ENCODE data around the gene RNF31. TPM values are rescaled to one million over a fixed set of nuclear protein-coding genes. Genes with fewer than 3 reads are reported as not detected.

Gene RNF31
- total RNA-seq, 2 experiments from 2014 or later: 37.8 to 57.8 TPM

DNA sequence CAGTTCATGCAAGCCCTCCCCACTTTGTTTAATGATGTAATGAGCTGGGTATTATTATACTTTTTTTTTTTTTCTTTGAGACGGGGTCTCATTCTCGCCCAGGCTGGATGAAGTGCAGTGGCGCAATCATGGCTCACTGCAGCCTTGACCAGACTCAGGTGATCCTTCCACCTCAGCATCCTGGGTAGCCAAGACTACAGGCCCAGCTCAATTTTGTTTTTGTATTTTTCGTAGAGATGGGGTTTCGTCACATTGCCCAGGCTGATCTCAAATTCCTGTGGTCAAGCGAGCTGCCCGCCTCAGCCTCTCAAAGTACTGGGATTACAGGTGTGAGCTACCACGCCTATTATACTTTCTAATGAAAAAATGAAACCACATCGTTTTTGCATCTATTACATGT is 37.2 kb upstream of the RNF31 start:
- no TSS peak for BruUV-seq (replicated peaks)
- intact Hi-C loops (cut with micrococcal nuclease; ENCODE audit: unreplicated experiment): no loop called here
- H3K4me2 ChIP-seq (ENCODE audit: low read length): no peak overlapping the region

GRCh38 chr14:24110523-24110922 is 36.8 kb upstream of the RNF31 start:
- POLR2A ChIA-PET: interaction anchor here (0.6 to 7.0 kb wide), 9 partner anchors 8 to 216 kb away, joined by 3 to 80 read pairs (median 4); partner anchors contain the start of genes EMC9, IRF9, PCK2 and PSME1
- Histone ChIP-seq H3K9me2 (ENCODE audit: insufficient read depth, low read length) (no peaks in the 10 kb centered on the region), H3K4me2 (ENCODE audit: low read length) (no peak overlapping the region), H3K36me3 (ENCODE audit: insufficient read depth, low read length) (no peaks in the 10 kb centered on the region), H3K4me1 (ENCODE audit: insufficient read depth, low read length, poor library complexity, severe bottlenecking) (peaks cover 18% of the 10 kb centered on the region), H4K20me1 (ENCODE audit: insufficient read depth, low read length) (no peaks in the 10 kb centered on the region), H3K79me2 (ENCODE audit: insufficient read depth, low read depth, low read length) (peaks cover 3% of the 10 kb centered on the region; the same call in 1 of the 2 replicates), H3K4me3 (ENCODE audit: low read depth, low read length, poor library complexity, severe bottlenecking) (no peak overlapping the region), H2AFZ (ENCODE audit: low read length) (no peak overlapping the region), H3K27ac (ENCODE audit: low read depth, low read length, poor library complexity, severe bottlenecking) (no peak overlapping the region), H3K9me3 (ENCODE audit: low read length) (no peaks in the 10 kb centered on the region)
- TF ChIP-seq EZH2phosphoT487 (IDR thresholded peaks at IDR 0.05; ENCODE audit: borderline replicate concordance, low read depth, low read length): no peak
- no peak for TF ChIP-seq CTCF (conservative IDR thresholded peaks at IDR 0.05; ENCODE audit: low read length)
- intact Hi-C loops (cut with micrococcal nuclease; ENCODE audit: unreplicated experiment): no loop called here
- BruUV-seq (replicated peaks): no TSS peak
- CTCF ChIA-PET (ENCODE audit: unreplicated experiment): interaction anchor here (0.5 to 1.3 kb wide), 2 partner anchors 17 to 20 kb away, joined by 3 to 8 read pairs; partner anchors contain the start of gene PCK2
- DNase-seq (ENCODE audit: low spot score): no peak

More for the DNA sequence above, 37.2 kb upstream of the RNF31 start:
- Histone ChIP-seq H3K27ac (ENCODE audit: low read depth, low read length, poor library complexity, severe bottlenecking) (no peak overlapping the region), H4K20me1 (ENCODE audit: insufficient read depth, low read length) (no peaks in the 10 kb centered on the region), H3K9me3 (ENCODE audit: low read length) (no peaks in the 10 kb centered on the region), H3K9me2 (ENCODE audit: insufficient read depth, low read length) (no peaks in the 10 kb centered on the region), H2AFZ (ENCODE audit: low read length) (peak overlapping the region; percentile 22; the same call in 1 of the 2 replicates), H3K79me2 (ENCODE audit: insufficient read depth, low read depth, low read length) (no peaks in the 10 kb centered on the region; the same call in 1 of the 2 replicates), H3K4me3 (ENCODE audit: low read depth, low read length, poor library complexity, severe bottlenecking) (no peak overlapping the region), H3K4me1 (ENCODE audit: insufficient read depth, low read length, poor library complexity, severe bottlenecking) (peaks cover 16% of the 10 kb centered on the region), H3K36me3 (ENCODE audit: insufficient read depth, low read length) (no peaks in the 10 kb centered on the region)
- DNase-seq (ENCODE audit: low spot score): no peak
- POLR2A ChIA-PET: interaction anchor here (0.6 to 7.0 kb wide), 9 partner anchors 16 to 783 kb away, joined by 3 to 80 read pairs (median 4); partner anchors contain the start of genes EMC9, IRF9, PCK2 and PSME1
- TF ChIP-seq CTCF (conservative IDR thresholded peaks at IDR 0.05; ENCODE audit: low read length): no peak
- CTCF ChIA-PET (ENCODE audit: unreplicated experiment): interaction anchor here (0.5 to 1.3 kb wide), 2 partner anchors 17 to 19 kb away, joined by 3 to 8 read pairs; partner anchors contain the start of gene PCK2

- H3K4me3 ChIP-seq (ENCODE audit: low read depth, low read length, poor library complexity, severe bottlenecking): peak overlapping the region; percentile 91
- BruUV-seq (replicated peaks): TSS peak; percentile 79
Observed at GRCh38 chr14:24113379-24113800, 33.9 kb upstream of the RNF31 start.

More at GRCh38 chr14:24113379-24113800, 33.9 kb upstream of the RNF31 start:
- POLR2A ChIA-PET: interaction anchor here (0.6 to 4.2 kb wide), 6 partner anchors 19 to 162 kb away, joined by 4 to 64 read pairs (median 20); partner anchors contain the start of genes PCK2, PSME1, PSME2 and RABGGTA
- peaks cover 8% of the 10 kb centered on the region; the same call in 1 of the 2 replicates for H3K79me2 ChIP-seq (ENCODE audit: insufficient read depth, low read depth, low read length)
- H3K36me3 ChIP-seq (ENCODE audit: insufficient read depth, low read length): peaks cover 20% of the 10 kb centered on the region
- H3K27ac ChIP-seq (ENCODE audit: low read depth, low read length, poor library complexity, severe bottlenecking): peak overlapping the region; percentile 93
- H2AFZ ChIP-seq (ENCODE audit: low read length): peak overlapping the region; percentile 90; the same call in 1 of the 2 replicates
- DNase-seq (ENCODE audit: low spot score): peak; percentile 37
- no peaks in the 10 kb centered on the region for H4K20me1 ChIP-seq (ENCODE audit: insufficient read depth, low read length)
- H3K9me2 ChIP-seq (ENCODE audit: insufficient read depth, low read length): no peaks in the 10 kb centered on the region
- H3K9me3 ChIP-seq (ENCODE audit: low read length): no peaks in the 10 kb centered on the region
- TF ChIP-seq CTCF (conservative IDR thresholded peaks at IDR 0.05; ENCODE audit: low read length) (no peak), EZH2phosphoT487 (IDR thresholded peaks at IDR 0.05; ENCODE audit: borderline replicate concordance, low read depth, low read length) (no peak)
- intact Hi-C loops (cut with micrococcal nuclease; ENCODE audit: unreplicated experiment): no loop called here
- peaks cover 24% of the 10 kb centered on the region for H3K4me1 ChIP-seq (ENCODE audit: insufficient read depth, low read length, poor library complexity, severe bottlenecking)
- H3K4me2 ChIP-seq (ENCODE audit: low read length): peak overlapping the region; percentile 95
- CTCF ChIA-PET (ENCODE audit: unreplicated experiment): interaction anchor here (1.0 to 2.7 kb wide), 3 partner anchors 18 to 48 kb away, joined by 3 to 12 read pairs (median 6); partner anchors contain the start of genes IRF9 and PSME1

Data from OCI-LY7 (cell line).